Mesenchymal stem cell (in vitro differentiated cells and primary cell): Measurements from ENCODE around the gene MYLK3.

Experiments
- DNase-seq: peaks from one replicate; pipeline ENCODE4 v3.0.0-alpha.2; 2013
- H2AFZ ChIP-seq: one replicate; pipeline ENCODE4 v1.6.1; 2013; ENCODE audit warnings: low read depth, mild to moderate bottlenecking, control low read depth, inconsistent platforms, low read length, moderate library complexity
- H2AK5ac ChIP-seq: 2 replicates; pipeline ENCODE4 v1.6.1; 2013; ENCODE audit warnings: low read length, moderate library complexity, mild to moderate bottlenecking, inconsistent platforms; ENCODE audit not compliant: severe bottlenecking
- H2BK120ac ChIP-seq: one replicate; pipeline ENCODE4 v1.6.1; 2013; ENCODE audit warnings: low read depth, mild to moderate bottlenecking, inconsistent platforms, low read length, moderate library complexity
- H2BK12ac ChIP-seq, 2 experiments: one replicate each; pipeline ENCODE4 v1.6.1; 2013; ENCODE audit warnings: inconsistent platforms in 2 of 2, low read length in 2 of 2, mild to moderate bottlenecking in 2 of 2, moderate library complexity in 2 of 2, control low read depth in 1 of 2
- H2BK15ac ChIP-seq: one replicate; pipeline ENCODE4 v1.6.1; 2013; ENCODE audit warnings: mild to moderate bottlenecking, low read depth, inconsistent platforms; ENCODE audit not compliant: poor library complexity, severe bottlenecking
- H2BK5ac ChIP-seq: 2 replicates; pipeline ENCODE4 v1.6.1; 2013; ENCODE audit warnings: low read depth, mild to moderate bottlenecking, low read length, control low read depth, inconsistent platforms; ENCODE audit not compliant: poor library complexity, severe bottlenecking
- H3K14ac ChIP-seq, 2 experiments: one replicate each; pipeline ENCODE4 v1.6.1; 2013; ENCODE audit warnings: inconsistent platforms in 2 of 2, low read length in 2 of 2, control low read depth in 1 of 2, mild to moderate bottlenecking in 1 of 2, moderate library complexity in 1 of 2
- H3K18ac ChIP-seq, 2 experiments: one replicate each; pipeline ENCODE4 v1.6.1; 2013; ENCODE audit warnings: inconsistent platforms in 2 of 2, low read length in 2 of 2, control low read depth in 1 of 2, low read depth in 1 of 2, mild to moderate bottlenecking in 1 of 2
- H3K23ac ChIP-seq, 2 experiments: one replicate each; pipeline ENCODE4 v1.6.1; 2013; ENCODE audit warnings: inconsistent platforms in 2 of 2, low read length in 2 of 2, mild to moderate bottlenecking in 2 of 2, moderate library complexity in 2 of 2, control low read depth in 1 of 2
- H3K27ac ChIP-seq: 2 replicates; pipeline ENCODE4 v1.5.1; 2013; ENCODE audit warnings: mild to moderate bottlenecking, moderate library complexity, low read length, control low read depth, inconsistent platforms; ENCODE audit not compliant: poor library complexity, severe bottlenecking
- H3K27me3 ChIP-seq, 2 experiments: 2 replicates each; pipeline versions ENCODE4 v1.6.1 to v1.7.0; 2013; ENCODE audit warnings: low read length in 2 of 2, mild to moderate bottlenecking in 2 of 2, moderate library complexity in 2 of 2, control low read depth in 1 of 2, inconsistent platforms in 1 of 2; ENCODE audit not compliant: control insufficient read depth in 1 of 2, insufficient read depth in 1 of 2
- H3K36me3 ChIP-seq, 2 experiments: 2 replicates each; pipeline versions ENCODE4 v1.6.1 to v1.7.0; 2013; ENCODE audit warnings: low read length in 2 of 2, control low read depth in 1 of 2, inconsistent platforms in 1 of 2, low read depth in 1 of 2, mild to moderate bottlenecking in 1 of 2; ENCODE audit not compliant: insufficient read depth in 2 of 2, control insufficient read depth in 1 of 2
- H3K4ac ChIP-seq, 2 experiments: one replicate each; pipeline ENCODE4 v1.6.1; 2013; ENCODE audit warnings: inconsistent platforms in 2 of 2, low read length in 2 of 2, mild to moderate bottlenecking in 2 of 2, moderate library complexity in 2 of 2, control low read depth in 1 of 2, low read depth in 1 of 2
- H3K4me1 ChIP-seq: 2 replicates; pipeline ENCODE4 v1.6.1; 2013; ENCODE audit warnings: low read depth, low read length, control low read depth; ENCODE audit not compliant: control insufficient read depth, insufficient read depth
- H3K4me2 ChIP-seq: 2 replicates; pipeline ENCODE4 v1.6.1; 2013; ENCODE audit warnings: low read length, mild to moderate bottlenecking, inconsistent platforms; ENCODE audit not compliant: poor library complexity, severe bottlenecking
- H3K4me3 ChIP-seq, 2 experiments: 2 replicates each; pipeline versions ENCODE4 v1.5.1 to v1.7.0; 2013; ENCODE audit warnings: low read length in 2 of 2, mild to moderate bottlenecking in 2 of 2, control low read depth in 1 of 2, low read depth in 1 of 2; ENCODE audit not compliant: insufficient read depth in 1 of 2
- H3K79me1 ChIP-seq: replicated peaks from 2 replicates; pipeline ENCODE4 v1.6.1; 2013; ENCODE audit warnings: mild to moderate bottlenecking, control low read depth, low read length, inconsistent platforms; ENCODE audit not compliant: poor library complexity, severe bottlenecking
- H3K9ac ChIP-seq: 2 replicates; pipeline ENCODE4 v1.7.0; 2013; ENCODE audit warnings: mild to moderate bottlenecking, low read length, moderate library complexity
- H3K9me3 ChIP-seq: 2 replicates; pipeline ENCODE4 v1.7.0; 2013; ENCODE audit warnings: mild to moderate bottlenecking, low read length; ENCODE audit not compliant: control insufficient read depth
- H4K8ac ChIP-seq: one replicate; pipeline ENCODE4 v1.6.1; 2013; ENCODE audit warnings: inconsistent platforms, mild to moderate bottlenecking, low read length, moderate library complexity
- H4K91ac ChIP-seq: one replicate; pipeline ENCODE4 v1.6.1; 2013; ENCODE audit warnings: mild to moderate bottlenecking, low read length, inconsistent platforms
- WGBS: methylation state at CpG from one replicate; pipeline ENCODE4 v1.1.7; 2013; ENCODE audit warnings: mixed read lengths; 5-methylcytosine and 5-hydroxymethylcytosine counted together

The MYLK3 gene

DNA sequence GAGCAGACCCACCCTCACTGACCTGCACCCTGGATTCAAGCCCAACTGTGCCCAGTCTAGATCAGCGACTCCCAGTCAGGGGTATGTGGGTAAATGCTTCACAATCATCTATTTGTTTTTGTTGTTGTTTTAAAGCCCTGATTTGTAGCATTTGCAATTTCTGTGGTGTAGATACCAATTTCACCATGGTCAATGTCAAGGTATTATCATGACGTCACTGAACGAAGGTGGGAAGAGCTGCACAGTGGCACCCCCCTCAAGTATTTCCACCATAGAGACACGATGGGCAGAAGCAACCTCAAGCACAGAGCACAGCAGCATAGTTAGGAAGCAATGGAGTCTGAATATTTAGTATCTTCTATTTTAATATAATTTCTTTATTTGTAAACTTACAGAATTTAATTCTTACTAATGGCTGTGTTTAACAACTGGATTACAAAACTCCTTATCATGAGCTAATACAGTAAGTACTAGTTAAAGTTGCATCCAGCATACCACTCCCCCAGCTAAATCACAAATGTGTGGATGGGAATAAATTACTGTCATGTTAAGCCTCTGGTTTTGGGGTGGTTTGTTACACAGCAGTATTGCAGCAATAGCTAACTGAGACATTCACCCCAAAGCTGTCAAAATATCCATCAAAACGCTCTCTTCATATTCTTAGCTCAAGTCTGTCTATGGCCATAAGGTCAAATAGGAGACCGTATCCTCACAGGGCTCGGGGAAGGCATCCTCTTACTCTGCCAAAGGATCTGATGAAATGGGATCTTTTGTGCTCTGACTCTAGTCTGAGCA, 33.1 kb downstream of the MYLK3 start:
- Histone ChIP-seq H3K27ac (no peak overlapping the region), H4K8ac (no peak overlapping the region), H3K4me1 (no peaks in the 10 kb centered on the region), H2BK12ac (no peak overlapping the region), H2AFZ (no peak overlapping the region), H3K23ac (no peak overlapping the region), H2BK120ac (no peak overlapping the region), H3K14ac (no peak overlapping the region), H3K27me3 (peaks cover 0 to 3% of the 10 kb centered on the region in 2 experiments), H3K4ac (no peak overlapping the region), H4K91ac (no peak overlapping the region), H2AK5ac (no peak overlapping the region), H3K9me3 (no peaks in the 10 kb centered on the region), H2BK15ac (no peak overlapping the region), H3K4me2 (no peak overlapping the region), H3K18ac (no peak overlapping the region), H3K79me1 (no peaks in the 10 kb centered on the region), H3K9ac (no peak overlapping the region), H2BK5ac (no peak overlapping the region), H3K4me3 (no peak overlapping the region), H3K36me3 (no peaks in the 10 kb centered on the region)
- 93% methylated on average over 6 of the region's 7 CpGs for WGBS
- no peak for DNase-seq

GRCh38 chr16:46713634-46714033, 34.5 kb downstream of the MYLK3 start:
- Histone ChIP-seq H3K4me3 (no peak overlapping the region), H3K4me2 (no peak overlapping the region), H2BK15ac (no peak overlapping the region), H3K9ac (no peak overlapping the region), H2AFZ (no peak overlapping the region), H2BK5ac (no peak overlapping the region), H3K27me3 (peaks cover 0 to 3% of the 10 kb centered on the region in 2 experiments), H3K14ac (no peak overlapping the region), H3K4me1 (no peaks in the 10 kb centered on the region), H3K9me3 (no peaks in the 10 kb centered on the region), H3K23ac (no peak overlapping the region), H2BK120ac (no peak overlapping the region), H2AK5ac (no peak overlapping the region), H3K27ac (no peak overlapping the region), H4K8ac (no peak overlapping the region), H3K18ac (no peak overlapping the region), H4K91ac (no peak overlapping the region), H3K79me1 (no peaks in the 10 kb centered on the region), H3K4ac (no peak overlapping the region), H2BK12ac (no peak overlapping the region), H3K36me3 (no peaks in the 10 kb centered on the region)
- 87% methylated on average over 3 of the region's 3 CpGs for WGBS
- DNase-seq: no peak

DNA sequence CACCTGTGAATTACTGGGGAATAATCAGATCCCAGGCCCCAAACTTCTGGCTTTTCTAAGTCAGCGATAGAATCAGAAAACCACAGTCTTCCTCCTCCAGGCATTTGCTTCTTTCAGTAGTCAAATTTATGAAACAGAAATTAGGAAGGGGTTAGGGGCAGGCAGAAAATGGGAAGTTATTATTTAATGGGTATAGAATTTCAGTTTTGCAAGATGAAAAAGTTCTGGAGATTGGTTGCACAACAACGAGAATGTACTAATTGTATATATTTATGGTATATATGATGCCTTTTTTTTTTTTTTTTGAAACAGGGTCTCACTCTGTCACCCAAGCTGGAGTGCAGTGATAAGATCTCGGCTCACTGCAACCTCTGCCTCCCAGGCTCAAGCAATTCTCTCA, 35.2 kb downstream of the MYLK3 start:
- no peaks in the 10 kb centered on the region for H3K27me3 ChIP-seq
- H3K18ac ChIP-seq: no peak overlapping the region
- H3K23ac ChIP-seq: no peak overlapping the region
- no peak overlapping the region for H2AK5ac ChIP-seq
- no peak overlapping the region for H3K4me3 ChIP-seq
- no peak overlapping the region for H4K8ac ChIP-seq
- H3K14ac ChIP-seq: no peak overlapping the region
- H4K91ac ChIP-seq: no peak overlapping the region
- H3K4me1 ChIP-seq: no peaks in the 10 kb centered on the region
- H3K9me3 ChIP-seq: no peaks in the 10 kb centered on the region
- no peak overlapping the region for H2BK15ac ChIP-seq
- H3K4me2 ChIP-seq: no peak overlapping the region
- no peak overlapping the region for H3K9ac ChIP-seq
- H3K4ac ChIP-seq: no peak overlapping the region
- WGBS: 100% methylated on average over 1 of the region's 3 CpGs
- no peak overlapping the region for H2BK12ac ChIP-seq
- no peak overlapping the region for H2AFZ ChIP-seq
- no peaks in the 10 kb centered on the region for H3K79me1 ChIP-seq
- no peak overlapping the region for H3K27ac ChIP-seq
- H2BK5ac ChIP-seq: no peak overlapping the region
- H2BK120ac ChIP-seq: no peak overlapping the region
- no peaks in the 10 kb centered on the region for H3K36me3 ChIP-seq
- DNase-seq: no peak

- no peak overlapping the region for H4K8ac ChIP-seq
- H3K27me3 ChIP-seq: no peaks in the 10 kb centered on the region
- H3K9ac ChIP-seq: no peak overlapping the region
- no peak overlapping the region for H3K27ac ChIP-seq
- H2BK15ac ChIP-seq: no peak overlapping the region
- DNase-seq: no peak
- no peak overlapping the region for H3K4ac ChIP-seq
- no peak overlapping the region for H3K23ac ChIP-seq
- H2BK5ac ChIP-seq: no peak overlapping the region
- no peaks in the 10 kb centered on the region for H3K79me1 ChIP-seq
- H3K36me3 ChIP-seq: no peaks in the 10 kb centered on the region
- no peak overlapping the region for H4K91ac ChIP-seq
- no peak overlapping the region for H3K18ac ChIP-seq
- no peaks in the 10 kb centered on the region for H3K4me1 ChIP-seq
- 92% methylated on average over 10 of the region's 10 CpGs for WGBS
- H3K9me3 ChIP-seq: no peaks in the 10 kb centered on the region
- no peak overlapping the region for H3K4me2 ChIP-seq
- no peak overlapping the region for H3K4me3 ChIP-seq
- H2BK120ac ChIP-seq: no peak overlapping the region
- no peak overlapping the region for H3K14ac ChIP-seq
- H2BK12ac ChIP-seq: no peak overlapping the region
- H2AK5ac ChIP-seq: no peak overlapping the region
- H2AFZ ChIP-seq: no peak overlapping the region
Observed at GRCh38 chr16:46711106-46712058, 36.8 kb downstream of the MYLK3 start.
